NCI-H187 treated with DMSO at 0.1 percent for 48 hours (cell line): Measurements from ENCODE around the gene COA8.

Source experiments
- DNase-seq: peaks from one replicate; lab custom pipeline; 2025; lab: John Stamatoyannopoulos, UW

The COA8 gene, protein sequence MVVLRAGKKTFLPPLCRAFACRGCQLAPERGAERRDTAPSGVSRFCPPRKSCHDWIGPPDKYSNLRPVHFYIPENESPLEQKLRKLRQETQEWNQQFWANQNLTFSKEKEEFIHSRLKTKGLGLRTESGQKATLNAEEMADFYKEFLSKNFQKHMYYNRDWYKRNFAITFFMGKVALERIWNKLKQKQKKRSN

GRCh38 chr14:103562429-103563225 lies at the start of gene COA8, which contains the start of gene BAG5:
Gene COA8, plus strand, starts transcription at chr14:103562960. Its CDS starts 42 bp downstream, at chr14:103563002.
Gene BAG5, minus strand, starts transcription at chr14:103562657. Its CDS starts 1,493 bp downstream, at chr14:103561164.
- DNase-seq = no peak

DNA sequence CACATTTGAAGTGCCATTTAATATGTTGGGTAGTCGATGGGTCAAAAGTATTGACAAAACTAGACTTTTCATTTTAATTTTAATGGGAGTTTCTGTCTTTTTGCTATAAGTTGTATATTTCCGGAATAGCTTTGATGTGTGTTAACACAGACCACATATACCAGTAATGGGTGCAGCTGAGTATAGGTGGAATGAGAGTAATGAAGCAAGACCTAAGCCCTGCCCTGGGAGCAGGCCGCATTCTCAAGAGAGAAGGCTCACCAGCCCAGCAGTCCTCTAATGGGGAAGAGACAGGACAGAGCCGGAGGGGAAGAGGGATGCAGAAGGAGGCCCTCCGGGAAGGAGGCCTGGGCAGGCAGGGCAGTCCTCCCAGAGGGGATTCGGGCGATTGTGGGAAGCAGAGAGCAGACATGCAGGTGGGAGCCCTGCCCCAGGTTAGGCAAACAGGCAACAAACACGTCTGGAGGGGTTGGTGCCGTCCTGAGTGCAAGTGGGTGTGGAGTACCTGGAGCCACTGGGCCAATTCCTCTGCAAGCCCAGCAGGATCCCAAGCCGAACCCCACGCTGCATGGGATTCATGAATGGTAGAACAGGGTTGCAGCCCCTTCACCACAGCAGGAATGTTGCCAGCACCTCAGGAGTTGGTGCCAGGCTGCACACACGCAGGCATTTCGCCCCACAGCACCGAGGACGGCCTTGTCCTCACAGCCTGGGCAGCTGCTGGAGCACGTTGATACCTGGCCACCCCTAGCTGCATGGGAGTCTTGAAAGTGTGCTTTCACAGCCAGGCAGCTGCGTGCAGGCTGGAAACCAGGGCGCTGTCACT lies 48.0 kb upstream of the COA8 start:
- DNase-seq = no peak

DNA sequence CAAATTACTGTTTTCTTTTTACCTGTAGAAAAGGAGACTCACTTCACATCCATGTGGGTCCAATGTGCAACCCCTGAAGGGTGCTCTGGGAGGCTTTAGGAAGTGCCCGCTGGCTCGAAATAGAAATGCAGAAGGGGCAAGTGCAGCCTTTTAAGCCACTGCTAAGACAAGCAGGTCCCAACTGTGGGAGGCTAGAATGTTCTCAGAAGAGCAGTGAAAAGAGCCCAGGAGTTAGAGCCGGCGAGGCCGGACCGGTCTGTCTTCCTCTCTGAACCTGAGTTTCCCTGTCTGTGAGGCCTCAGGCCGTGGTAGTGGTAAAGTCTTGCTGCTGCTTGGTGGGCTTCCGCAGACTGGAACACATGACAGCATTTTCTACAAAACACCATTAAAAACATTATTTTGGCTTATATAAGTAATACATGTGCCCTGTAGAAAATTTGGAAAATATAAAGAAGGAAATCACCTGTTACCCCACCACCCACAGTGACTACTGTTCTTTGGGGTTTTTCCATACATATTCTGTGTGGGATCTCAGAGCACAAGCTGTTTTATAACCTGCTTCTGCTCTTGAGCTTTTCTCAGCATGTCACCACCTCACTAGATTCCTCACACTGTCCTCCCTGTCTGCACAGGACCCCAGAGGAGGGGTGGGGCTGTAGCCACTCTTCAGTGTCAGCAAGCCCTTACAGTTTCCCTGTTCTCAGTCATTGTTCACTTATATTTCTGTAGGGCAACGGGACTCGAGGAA lies 46.2 kb upstream of the COA8 start:
- DNase-seq = no peak

GRCh38 chr14:103517174-103517566 lies 45.6 kb upstream of the COA8 start:
- no peak for DNase-seq

- no peak for DNase-seq
These were observed 44.9 kb upstream of the COA8 start for GRCh38 chr14:103517721-103518421.

GRCh38 chr14:103518422-103519042 lies 44.2 kb upstream of the COA8 start:
- DNase-seq = no peak

DNA sequence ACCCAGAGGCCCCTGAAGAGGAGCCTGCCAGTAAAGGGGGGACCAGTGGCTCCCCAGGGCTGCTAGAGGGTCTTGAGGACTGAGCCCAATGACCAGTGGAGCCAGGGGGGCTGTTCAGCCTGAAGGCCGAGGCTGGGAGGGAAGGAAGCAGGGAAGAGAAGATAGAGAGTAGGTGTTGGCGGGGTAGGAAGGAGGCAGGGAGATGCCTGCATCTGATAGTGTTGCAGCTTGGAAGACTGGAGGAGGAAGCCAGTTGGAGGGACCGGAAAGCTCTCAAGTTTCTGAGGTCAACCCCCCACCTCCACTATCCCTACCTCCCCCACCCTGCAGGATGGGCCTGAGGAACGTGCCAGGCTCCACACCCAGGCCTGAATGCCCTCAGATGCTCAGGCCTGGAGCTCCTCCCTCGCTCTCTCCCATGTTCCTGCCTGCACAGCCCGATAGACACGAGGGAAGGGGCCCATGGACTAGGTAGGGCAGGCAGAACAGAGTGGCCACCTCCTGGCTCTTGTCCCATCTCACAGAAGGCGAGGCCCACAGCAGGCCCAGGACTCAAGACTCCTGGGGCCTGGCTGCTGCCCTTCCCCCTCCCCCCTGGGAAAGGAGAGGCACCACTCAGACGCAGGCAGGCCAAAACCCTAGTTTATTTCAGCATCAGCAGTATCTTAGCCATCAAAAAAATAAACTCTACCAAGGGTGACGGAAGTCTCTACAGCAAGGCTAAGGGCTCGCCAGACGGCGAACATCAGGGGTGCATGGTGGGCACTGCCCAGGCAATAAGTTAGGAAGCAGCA lies 43.5 kb upstream of the COA8 start:
- DNase-seq = no peak

DNA sequence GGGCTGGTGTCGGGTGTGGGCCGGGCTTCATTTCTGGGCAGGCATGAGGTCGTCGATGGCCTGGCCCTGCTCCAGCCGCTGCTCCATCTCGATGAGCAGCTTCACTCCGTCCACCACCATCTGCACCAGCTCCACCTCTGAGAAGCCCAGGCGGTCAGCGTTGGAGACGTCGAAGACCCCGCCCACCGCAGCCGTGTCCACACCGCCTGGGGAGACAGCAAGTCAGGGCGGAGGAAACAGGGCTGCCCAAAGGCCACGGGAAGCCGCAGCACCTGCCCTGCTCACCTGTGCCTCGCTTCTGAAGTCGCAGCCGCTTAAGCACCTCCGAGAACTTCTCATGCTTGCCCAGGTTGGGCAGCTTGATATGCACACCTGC lies 42.9 kb upstream of the COA8 start:
- no peak for DNase-seq

DNA sequence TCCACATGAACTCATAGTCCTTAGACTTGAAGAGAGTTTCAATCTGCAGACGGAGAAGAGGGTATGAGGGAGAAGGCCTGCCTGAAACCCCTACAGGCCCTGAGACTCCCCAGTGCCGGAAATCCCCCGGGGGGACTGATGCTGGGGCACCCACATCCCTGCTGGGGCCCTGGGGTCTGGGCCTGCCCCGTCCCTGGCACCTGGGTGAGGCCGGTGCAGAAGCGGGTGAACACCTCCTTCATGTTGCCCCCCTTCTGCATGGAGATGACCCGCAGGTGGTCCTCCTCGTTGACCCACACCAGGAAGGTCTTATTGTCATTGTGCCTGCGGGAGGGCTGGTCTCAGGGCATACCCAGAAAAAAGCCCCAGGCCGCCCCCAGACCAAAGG lies 42.5 kb upstream of the COA8 start:
- DNase-seq = no peak

- DNase-seq = no peak
These were observed 41.9 kb upstream of the COA8 start for GRCh38 chr14:103520657-103521437.

GRCh38 chr14:103521438-103521950 lies 41.3 kb upstream of the COA8 start:
- DNase-seq = no peak

DNA sequence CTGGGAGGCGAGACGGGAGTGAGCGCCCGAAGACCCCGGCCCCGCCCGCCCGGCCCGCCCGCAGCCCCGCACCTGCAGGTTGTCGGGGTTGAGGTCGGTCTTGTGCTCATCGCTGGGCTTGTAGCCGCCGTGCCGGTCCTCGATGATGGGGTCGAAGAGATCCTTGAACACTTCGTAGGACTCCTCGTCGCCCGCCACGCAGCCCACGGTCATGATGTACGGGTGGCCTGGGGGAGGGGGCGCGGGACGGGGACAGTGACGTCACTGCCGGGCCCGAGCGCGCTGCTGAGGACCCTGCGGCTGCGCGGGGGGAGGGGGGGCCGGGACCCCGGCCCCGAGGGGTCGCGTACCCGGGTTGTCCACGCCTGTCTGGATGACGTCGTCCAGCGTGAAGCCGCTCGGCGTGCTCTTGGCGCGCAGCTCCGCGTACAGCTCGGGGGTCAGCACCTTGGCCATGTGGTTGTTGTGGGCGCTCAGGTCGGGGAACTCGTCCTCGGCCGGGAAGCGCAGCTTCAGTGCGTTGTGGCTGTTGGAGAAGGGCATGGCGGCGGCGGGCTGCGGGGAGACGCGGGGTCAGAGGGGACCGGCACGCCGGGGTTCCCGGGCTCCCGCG lies 40.7 kb upstream of the COA8 start:
- no peak for DNase-seq

- DNase-seq = peak; percentile 32
These were observed 39.8 kb upstream of the COA8 start, which contains the start of gene CKB for GRCh38 chr14:103522649-103523574. Gene CKB, minus strand, starts transcription at chr14:103522830. Its CDS starts 337 bp downstream, at chr14:103522493.

DNA sequence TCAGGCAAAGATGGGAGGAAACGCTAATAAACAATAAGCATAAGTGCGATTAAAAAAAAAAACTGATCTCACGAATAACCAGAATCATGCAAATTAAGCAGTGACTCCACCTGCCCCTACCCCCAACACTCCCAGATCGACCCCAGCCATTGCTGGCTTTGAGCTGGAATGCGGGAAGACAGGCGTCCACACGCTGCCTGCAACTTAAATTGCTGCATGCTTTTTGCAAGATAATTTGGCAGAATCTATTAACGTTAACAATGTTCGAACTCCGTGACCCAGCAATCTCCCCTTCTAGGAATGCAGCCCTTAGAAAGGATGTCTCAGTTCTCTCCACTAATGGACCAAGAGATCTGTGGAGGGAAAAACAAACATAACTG lies 39.2 kb upstream of the COA8 start:
- DNase-seq = no peak

DNA sequence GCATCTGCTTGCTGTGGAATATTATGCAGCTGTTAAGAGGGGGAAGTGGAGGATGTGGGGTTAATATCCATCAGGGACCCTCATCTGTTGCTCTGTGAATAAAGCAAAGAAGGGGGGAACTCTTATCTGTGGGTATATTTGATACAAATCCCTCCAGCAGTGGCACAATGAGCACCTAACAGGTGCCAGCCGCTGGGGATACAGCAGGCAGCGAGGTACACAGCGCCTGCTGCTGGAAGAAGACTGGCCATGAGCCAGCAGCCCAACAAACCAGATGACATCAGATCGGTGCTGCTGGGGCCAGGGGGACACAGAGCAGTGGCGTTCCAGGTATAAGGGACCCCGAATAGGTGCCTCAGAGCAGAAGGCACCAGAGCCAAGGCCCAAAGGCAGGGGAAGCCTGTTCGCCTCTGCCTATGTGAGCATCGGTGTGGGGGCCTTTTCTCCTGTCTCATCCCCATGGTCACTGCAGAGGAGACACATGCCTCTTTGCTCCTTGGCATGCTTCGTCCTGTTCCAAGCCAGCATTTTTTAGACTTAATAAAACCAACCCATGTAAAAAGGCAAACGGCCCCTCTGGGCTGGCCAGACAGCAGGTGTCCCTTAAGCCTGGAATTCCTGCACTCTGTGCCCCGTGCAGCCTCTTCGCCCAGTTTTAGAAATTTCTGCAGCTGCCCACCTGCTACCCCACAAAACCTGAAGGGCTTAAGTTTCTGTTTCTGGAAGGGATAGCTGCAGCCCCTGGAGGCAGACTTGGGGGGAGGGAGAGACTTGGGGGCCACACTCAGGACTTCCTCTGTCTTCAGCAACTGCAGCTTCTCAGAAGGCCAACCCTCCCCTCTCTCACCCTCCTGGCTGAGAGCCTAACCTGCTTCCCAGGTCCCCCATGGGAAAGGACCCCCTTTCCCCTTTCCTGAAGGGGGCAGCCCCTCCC lies 38.5 kb upstream of the COA8 start:
- DNase-seq = no peak
